Measurements from ENCODE around the gene SLC4A5. TPM values are rescaled to one million over a fixed set of nuclear protein-coding genes. Genes with fewer than 3 reads are reported as not detected.

The SLC4A5 gene, protein sequence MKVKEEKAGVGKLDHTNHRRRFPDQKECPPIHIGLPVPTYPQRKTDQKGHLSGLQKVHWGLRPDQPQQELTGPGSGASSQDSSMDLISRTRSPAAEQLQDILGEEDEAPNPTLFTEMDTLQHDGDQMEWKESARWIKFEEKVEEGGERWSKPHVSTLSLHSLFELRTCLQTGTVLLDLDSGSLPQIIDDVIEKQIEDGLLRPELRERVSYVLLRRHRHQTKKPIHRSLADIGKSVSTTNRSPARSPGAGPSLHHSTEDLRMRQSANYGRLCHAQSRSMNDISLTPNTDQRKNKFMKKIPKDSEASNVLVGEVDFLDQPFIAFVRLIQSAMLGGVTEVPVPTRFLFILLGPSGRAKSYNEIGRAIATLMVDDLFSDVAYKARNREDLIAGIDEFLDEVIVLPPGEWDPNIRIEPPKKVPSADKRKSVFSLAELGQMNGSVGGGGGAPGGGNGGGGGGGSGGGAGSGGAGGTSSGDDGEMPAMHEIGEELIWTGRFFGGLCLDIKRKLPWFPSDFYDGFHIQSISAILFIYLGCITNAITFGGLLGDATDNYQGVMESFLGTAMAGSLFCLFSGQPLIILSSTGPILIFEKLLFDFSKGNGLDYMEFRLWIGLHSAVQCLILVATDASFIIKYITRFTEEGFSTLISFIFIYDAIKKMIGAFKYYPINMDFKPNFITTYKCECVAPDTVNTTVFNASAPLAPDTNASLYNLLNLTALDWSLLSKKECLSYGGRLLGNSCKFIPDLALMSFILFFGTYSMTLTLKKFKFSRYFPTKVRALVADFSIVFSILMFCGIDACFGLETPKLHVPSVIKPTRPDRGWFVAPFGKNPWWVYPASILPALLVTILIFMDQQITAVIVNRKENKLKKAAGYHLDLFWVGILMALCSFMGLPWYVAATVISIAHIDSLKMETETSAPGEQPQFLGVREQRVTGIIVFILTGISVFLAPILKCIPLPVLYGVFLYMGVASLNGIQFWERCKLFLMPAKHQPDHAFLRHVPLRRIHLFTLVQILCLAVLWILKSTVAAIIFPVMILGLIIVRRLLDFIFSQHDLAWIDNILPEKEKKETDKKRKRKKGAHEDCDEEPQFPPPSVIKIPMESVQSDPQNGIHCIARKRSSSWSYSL
- 1 to 10 TPM; 3.6 to 6.6 TPM for total RNA-seq

DNA sequence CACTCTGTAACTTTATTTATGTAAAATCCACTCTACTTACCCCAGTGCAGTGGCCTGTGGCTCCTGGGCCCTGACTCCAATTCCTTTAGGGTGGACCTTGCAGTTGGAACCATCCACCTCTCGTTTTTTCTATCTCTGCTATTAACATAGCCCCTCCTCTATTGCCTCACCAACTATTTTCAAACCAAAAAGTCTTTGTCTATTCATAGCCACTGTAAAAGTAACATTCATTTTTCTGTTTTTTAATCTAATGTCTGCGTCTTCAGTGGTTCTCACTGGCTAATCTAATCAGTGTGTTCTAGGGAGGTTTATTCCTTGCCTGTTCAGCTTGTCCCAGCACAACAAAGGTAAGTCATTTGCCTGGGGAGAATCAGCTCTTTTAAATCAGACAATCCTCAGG lies at the start of gene SLC4A5:
TSS of gene SLC4A5 (minus strand) at position 101 of the 400 bp plus-strand sequence. CDS start 28,393 bp downstream, outside the sequence.
- peaks cover 5% of the 10 kb centered on the region for H3K4me1 Mint-ChIP-seq

DNA sequence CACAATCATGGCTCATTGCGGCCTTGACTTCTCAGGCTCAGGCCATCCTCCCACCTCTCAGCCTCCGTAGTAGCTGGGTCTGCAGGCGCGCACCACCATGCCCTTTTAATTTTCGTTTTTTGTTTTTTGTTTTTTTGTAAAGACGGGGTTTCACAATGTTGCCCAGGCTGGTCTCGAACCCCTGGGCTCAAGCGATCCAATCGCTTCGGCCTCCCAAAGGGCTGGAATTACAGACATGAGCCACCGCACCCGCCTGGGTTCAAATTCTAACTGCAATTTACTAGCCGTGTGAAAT lies 49.2 kb upstream of the SLC4A5 start:
- H3K4me1 Mint-ChIP-seq = peaks cover 4% of the 10 kb centered on the region
- no peak for ATAC-seq (ENCODE audit: low read depth)
- no peak overlapping the region for H3K27ac Mint-ChIP-seq
- peak overlapping the region; percentile 90 for H3K4me3 Mint-ChIP-seq
- no peaks in the 10 kb centered on the region for H3K9me3 Mint-ChIP-seq
- H3K27me3 Mint-ChIP-seq = peaks cover 5% of the 10 kb centered on the region
- no peaks in the 10 kb centered on the region for H3K36me3 Mint-ChIP-seq
- POLR2A ChIA-PET = interaction anchor here (1.3 to 2.7 kb wide), 5 partner anchors 29 to 142 kb away, joined by 3 to 14 read pairs (median 6); partner anchors contain the start of genes C2orf81, WBP1 and WDR54
- no peak for DNase-seq

More for the DNA sequence above, at the start of gene SLC4A5:
- H3K9me3 Mint-ChIP-seq = no peaks in the 10 kb centered on the region
- H3K27ac Mint-ChIP-seq = no peak within 1 kb of the TSS
- no peak within 1 kb of the TSS for H3K4me3 Mint-ChIP-seq
- H3K27me3 Mint-ChIP-seq = peaks cover 11% of the 10 kb centered on the region
- ATAC-seq (ENCODE audit: low read depth) (no peak), DNase-seq (no peak)
- no peaks in the 10 kb centered on the region for H3K36me3 Mint-ChIP-seq
- POLR2A ChIA-PET = no interaction called here

DNA sequence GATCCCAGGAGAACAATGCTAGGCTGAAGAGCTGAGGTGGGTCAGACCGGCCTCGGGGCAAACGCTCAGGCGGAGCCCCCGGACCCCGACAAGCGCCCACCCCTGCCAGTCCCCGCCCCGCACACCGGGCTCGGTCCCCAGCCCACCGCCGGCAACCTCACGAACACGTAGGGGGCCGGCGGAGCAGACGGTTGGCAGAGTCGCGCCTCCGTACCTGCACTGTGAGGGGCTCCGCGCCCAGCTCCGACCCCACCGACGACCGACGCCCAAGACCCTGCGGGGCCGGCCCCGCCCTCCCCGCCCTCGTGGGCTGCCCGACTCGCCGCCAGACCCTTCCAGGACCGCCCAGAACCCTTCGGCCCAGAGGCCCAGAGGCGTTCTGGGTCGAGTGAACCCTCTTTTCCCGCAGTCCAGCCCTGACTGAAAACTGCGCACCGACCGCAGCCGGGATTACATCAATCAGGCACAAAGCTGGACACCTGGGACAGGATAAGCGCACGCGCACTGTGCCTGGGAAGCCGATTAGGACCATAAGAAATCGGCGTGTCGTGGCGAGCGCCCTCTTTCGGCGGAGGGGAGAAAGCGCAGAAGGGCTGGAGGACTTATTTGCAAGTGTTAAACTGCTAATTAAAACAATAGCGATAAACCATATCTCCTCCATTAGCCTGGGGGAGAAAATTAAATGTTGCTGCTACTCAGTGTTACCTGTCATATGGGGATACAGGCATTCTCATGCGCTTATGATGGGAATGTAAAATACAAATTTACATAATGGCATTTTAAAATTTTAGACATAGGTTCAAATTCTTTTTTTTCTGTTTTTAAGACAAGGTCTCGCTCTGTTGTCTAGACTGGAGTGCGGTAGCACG lies 48.6 kb upstream of the SLC4A5 start:
- POLR2A ChIA-PET = interaction anchor here (0.7 to 2.7 kb wide), 13 partner anchors 26 to 193 kb away, joined by 3 to 14 read pairs (median 3); partner anchors contain the start of genes C2orf81, MTHFD2, WBP1 and WDR54
- Mint-ChIP-seq H3K27ac (peak overlapping the region; percentile 99), H3K4me1 (peaks cover 4% of the 10 kb centered on the region), H3K4me3 (peak overlapping the region; percentile 90), H3K9me3 (no peaks in the 10 kb centered on the region), H3K27me3 (peaks cover 5% of the 10 kb centered on the region), H3K36me3 (no peaks in the 10 kb centered on the region)
- ATAC-seq (ENCODE audit: low read depth) (peak; percentile 85), DNase-seq (peak; percentile 97)

DNA sequence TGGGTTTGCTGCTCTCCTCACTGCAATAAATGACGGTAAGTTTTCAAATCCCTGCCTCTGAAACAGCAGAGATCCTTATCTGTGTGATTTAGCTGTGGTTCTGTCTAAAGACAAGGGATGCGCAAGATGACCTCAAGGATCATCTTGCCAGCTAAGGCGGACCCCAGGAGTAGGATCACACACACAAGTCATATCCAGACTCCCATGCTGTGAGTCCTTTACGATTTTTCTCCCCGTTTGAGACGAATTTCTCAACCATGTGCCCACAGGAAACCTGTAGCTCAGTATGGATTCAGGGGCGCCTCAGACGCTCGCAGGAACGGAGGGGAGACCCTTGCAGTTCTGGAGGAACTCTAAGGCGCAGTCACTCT lies 48.0 kb upstream of the SLC4A5 start:
- Mint-ChIP-seq H3K9me3 (no peaks in the 10 kb centered on the region), H3K36me3 (no peaks in the 10 kb centered on the region), H3K4me1 (peaks cover 4% of the 10 kb centered on the region), H3K4me3 (peak overlapping the region; percentile 90), H3K27me3 (peaks cover 5% of the 10 kb centered on the region), H3K27ac (peak overlapping the region; percentile 99)
- POLR2A ChIA-PET = interaction anchor here (0.7 to 2.7 kb wide), 14 partner anchors 26 to 213 kb away, joined by 3 to 14 read pairs (median 3); partner anchors contain the start of genes C2orf81, MOB1A, MTHFD2 and WBP1
- ATAC-seq (ENCODE audit: low read depth) (peak; percentile 35), DNase-seq (no peak)

DNA sequence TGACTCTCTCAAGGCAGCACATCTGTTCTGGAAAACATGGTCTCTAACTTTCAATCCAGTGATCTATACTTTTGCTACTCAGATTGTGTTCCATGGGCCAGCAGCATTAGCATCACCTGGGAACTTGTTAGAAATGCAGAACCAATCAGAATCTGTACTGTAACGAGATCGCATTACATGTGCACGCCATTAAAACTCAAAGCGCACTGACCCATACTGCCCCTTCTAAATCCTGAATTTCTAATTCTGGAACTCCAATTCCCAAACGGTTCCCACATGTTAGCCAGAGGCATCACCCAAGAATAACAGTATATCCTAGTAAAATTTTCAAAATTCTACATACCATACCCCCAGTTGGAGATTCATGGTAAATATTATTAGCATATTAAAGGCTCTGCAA lies 47.4 kb upstream of the SLC4A5 start:
- peaks cover 4% of the 10 kb centered on the region for H3K4me1 Mint-ChIP-seq
- peak overlapping the region; percentile 19 for H3K27ac Mint-ChIP-seq
- H3K36me3 Mint-ChIP-seq = no peaks in the 10 kb centered on the region
- POLR2A ChIA-PET = interaction anchor here (0.7 to 2.7 kb wide), 6 partner anchors 25 to 212 kb away, joined by 3 to 14 read pairs (median 5); partner anchors contain the start of genes C2orf81, MOB1A and WDR54
- ATAC-seq (ENCODE audit: low read depth) = no peak
- no peak for DNase-seq
- H3K4me3 Mint-ChIP-seq = peak overlapping the region; percentile 90
- no peaks in the 10 kb centered on the region for H3K9me3 Mint-ChIP-seq
- peaks cover 5% of the 10 kb centered on the region for H3K27me3 Mint-ChIP-seq

DNA sequence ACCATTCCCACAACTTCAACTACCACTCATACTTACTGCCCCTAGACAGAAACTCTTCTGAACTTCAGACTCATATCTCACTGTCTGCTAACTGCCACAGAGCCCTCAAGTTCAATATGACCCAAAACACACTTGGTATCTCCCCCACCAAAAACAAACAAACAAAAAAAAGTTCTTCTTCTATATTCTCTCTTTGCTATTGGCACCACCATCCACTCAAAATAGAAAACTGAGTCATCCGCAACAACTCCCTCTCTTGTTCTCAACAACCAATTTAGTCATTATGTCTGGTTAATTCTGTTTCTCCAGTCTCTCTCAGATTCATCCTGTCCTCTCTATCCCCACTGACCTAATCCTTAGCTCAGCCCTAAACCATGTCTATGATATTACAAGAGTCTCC lies 44.1 kb upstream of the SLC4A5 start:
- Mint-ChIP-seq H3K27me3 (no peaks in the 10 kb centered on the region), H3K4me1 (peaks cover 4% of the 10 kb centered on the region), H3K4me3 (no peak overlapping the region), H3K9me3 (no peaks in the 10 kb centered on the region), H3K36me3 (no peaks in the 10 kb centered on the region), H3K27ac (no peak overlapping the region)
- no peak for ATAC-seq (ENCODE audit: low read depth)
- POLR2A ChIA-PET = no interaction called here
- no peak for DNase-seq

DNA sequence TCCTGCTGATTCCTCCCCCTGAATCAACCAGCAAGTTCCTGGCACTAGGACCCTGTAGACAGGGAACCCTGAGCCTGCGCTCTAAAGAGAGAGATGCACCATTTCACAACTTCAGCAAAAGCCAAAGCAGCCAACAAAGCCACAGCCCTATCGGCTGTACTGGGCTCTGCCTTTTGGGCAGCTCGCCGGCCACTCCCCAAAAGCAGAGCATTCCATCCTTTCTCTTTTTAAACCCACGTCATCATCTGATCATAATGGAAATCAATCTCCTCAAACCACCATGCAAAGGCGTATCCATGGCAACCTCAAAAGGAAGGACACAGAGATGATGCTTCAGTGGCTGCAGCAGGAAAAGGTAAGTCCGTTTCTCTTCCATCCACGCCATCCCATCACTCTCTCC lies 42.2 kb upstream of the SLC4A5 start:
- Mint-ChIP-seq H3K4me1 (peaks cover 11% of the 10 kb centered on the region), H3K27me3 (no peaks in the 10 kb centered on the region), H3K27ac (no peak overlapping the region), H3K4me3 (no peak overlapping the region), H3K36me3 (peaks cover 1% of the 10 kb centered on the region), H3K9me3 (no peaks in the 10 kb centered on the region)
- DNase-seq = no peak
- ATAC-seq (ENCODE audit: low read depth) = no peak
- POLR2A ChIA-PET = no interaction called here

DNA sequence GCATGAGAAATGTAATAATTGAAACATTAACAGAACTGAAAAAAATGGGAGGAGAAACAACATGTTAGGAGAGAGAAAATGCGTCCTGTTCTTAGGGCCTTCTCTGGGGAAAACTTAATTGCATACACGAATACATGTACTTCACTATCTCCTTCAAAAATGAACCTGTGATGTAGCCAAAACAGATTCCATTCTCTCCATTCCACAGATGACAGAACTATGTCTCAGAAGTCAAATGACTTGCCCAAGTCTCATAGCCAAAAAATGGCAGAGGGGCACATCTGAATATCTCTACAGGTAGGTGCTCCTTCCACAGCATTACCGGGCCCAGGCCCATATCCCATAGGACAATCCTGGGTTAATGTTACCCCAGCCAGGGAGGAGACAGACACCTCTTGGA lies 40.8 kb upstream of the SLC4A5 start:
- H3K9me3 Mint-ChIP-seq = no peaks in the 10 kb centered on the region
- ATAC-seq (ENCODE audit: low read depth) (no peak), DNase-seq (no peak)
- no peak overlapping the region for H3K4me3 Mint-ChIP-seq
- H3K4me1 Mint-ChIP-seq = peaks cover 17% of the 10 kb centered on the region
- POLR2A ChIA-PET = no interaction called here
- H3K27me3 Mint-ChIP-seq = no peaks in the 10 kb centered on the region
- no peak overlapping the region for H3K27ac Mint-ChIP-seq
- H3K36me3 Mint-ChIP-seq = peaks cover 1% of the 10 kb centered on the region

DNA sequence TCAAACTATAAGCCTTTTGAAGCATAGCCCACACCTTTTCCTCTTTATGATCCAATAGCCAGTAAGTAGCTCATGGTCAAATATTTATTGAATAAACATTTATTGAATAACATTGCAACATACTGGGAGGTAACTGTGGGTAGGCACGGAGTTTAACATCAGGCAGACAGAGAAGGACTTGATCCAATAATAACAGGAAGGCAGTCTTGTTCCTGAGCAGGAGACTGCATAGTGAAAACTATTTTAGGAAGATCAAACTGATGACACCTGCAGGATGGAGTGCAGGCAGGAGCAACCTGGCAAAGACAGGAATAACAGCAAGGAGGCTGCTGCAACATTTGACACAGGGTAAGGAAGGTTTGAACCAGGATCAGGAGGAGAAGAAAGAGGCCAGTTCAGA lies 40.0 kb upstream of the SLC4A5 start:
- DNase-seq = no peak
- Mint-ChIP-seq H3K36me3 (peaks cover 4% of the 10 kb centered on the region), H3K9me3 (no peaks in the 10 kb centered on the region), H3K4me1 (peaks cover 23% of the 10 kb centered on the region), H3K4me3 (no peak overlapping the region), H3K27ac (no peak overlapping the region), H3K27me3 (no peaks in the 10 kb centered on the region)
- ATAC-seq (ENCODE audit: low read depth) = no peak
- POLR2A ChIA-PET = interaction anchor here (0.6 kb wide), 1 partner anchor 611 kb away, joined by 3 read pairs; no protein-coding TSS in a partner anchor

DNA sequence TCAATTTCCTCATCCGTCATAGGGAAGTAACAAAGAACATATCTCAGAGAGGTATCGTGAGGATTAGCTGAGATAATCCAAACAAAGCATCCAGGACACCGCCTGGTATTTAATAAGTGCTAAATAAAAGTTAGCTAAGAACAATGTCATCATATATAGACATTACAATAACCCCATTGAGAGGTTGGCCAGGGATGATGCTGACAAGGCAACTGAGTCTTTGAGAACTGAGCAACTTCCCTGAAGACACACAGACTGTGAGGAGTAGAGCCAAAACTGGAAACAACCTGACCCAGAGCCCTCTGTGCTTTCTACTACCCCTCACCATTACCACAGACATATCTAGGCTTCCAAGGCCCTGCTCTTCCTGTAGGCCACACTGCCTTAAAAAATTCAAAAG lies 38.5 kb upstream of the SLC4A5 start:
- DNase-seq (no peak), ATAC-seq (ENCODE audit: low read depth) (no peak)
- POLR2A ChIA-PET = interaction anchor here (0.7 to 1.2 kb wide), 3 partner anchors 12 to 172 kb away, joined by 4 to 5 read pairs (median 4); no protein-coding TSS in a partner anchor
- Mint-ChIP-seq H3K36me3 (peaks cover 6% of the 10 kb centered on the region), H3K27ac (peak overlapping the region; percentile 26), H3K9me3 (no peaks in the 10 kb centered on the region), H3K4me3 (no peak overlapping the region), H3K4me1 (peaks cover 31% of the 10 kb centered on the region), H3K27me3 (no peaks in the 10 kb centered on the region)

DNA sequence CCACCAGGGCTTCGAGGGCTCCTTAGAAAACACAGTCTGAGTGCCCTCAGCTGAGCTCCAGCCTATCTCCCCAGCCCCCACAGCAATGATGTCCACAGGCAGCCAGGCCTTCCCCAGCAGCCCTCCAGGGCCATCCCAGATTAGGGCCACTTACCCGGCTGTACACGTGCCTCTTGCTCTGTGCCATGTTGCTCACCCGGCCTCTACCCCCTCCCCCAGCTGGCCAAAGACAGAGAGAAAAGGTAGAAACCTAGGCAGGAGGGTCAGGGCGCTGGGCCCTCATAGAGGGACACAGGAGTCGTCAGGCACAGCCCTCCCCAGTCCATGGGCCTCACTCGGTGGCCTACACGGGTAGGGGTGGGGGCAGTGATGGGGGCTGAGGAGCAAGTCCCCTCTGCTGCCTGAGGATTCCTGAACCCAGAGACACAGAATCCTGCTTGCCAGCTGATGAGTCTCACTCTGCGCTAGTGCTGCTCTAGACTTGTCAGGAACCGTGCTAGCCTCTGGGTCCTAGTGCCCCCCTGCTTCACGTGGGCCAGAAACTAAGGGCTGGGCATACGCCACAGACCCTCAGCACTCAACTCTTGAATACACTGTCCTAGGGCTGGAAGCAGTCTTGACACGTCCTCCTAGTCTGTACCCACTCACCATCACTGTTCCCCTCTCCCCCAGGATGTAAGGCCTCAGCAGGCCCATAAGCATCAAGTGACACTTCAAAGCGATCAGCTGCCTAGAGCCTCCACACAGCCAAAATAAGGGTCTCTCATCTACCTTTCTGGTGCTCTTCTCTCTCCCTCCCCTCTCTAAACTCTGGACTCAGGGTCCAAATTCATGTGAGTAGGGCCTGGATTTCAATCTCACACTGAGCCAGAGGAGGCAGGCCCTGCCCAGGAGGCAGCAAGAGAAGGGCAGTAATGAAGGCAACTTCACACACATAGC lies 36.9 kb upstream of the SLC4A5 start, which contains the start of gene DCTN1:
TSS of gene DCTN1 (minus strand) at position 461 of the 939 bp plus-strand sequence. CDS start at position 187, 274 bp downstream.
- ATAC-seq (ENCODE audit: low read depth) (peak; percentile 75), DNase-seq (peak; percentile 42)
- Mint-ChIP-seq H3K4me1 (peaks cover 38% of the 10 kb centered on the region), H3K36me3 (peaks cover 12% of the 10 kb centered on the region), H3K9me3 (no peaks in the 10 kb centered on the region), H3K27ac (peak within 1 kb of the TSS; percentile 35), H3K4me3 (peak within 1 kb of the TSS; percentile 15), H3K27me3 (no peaks in the 10 kb centered on the region)
- POLR2A ChIA-PET = no interaction called here
